Femur (tissue), 1 donor: ENCODE results near the gene SMIM5.

ENCODE experiments used
- DNase-seq: peaks from one replicate; pipeline ENCODE4 v3.0.0-alpha.2; 2017

SMIM5 gene

DNA sequence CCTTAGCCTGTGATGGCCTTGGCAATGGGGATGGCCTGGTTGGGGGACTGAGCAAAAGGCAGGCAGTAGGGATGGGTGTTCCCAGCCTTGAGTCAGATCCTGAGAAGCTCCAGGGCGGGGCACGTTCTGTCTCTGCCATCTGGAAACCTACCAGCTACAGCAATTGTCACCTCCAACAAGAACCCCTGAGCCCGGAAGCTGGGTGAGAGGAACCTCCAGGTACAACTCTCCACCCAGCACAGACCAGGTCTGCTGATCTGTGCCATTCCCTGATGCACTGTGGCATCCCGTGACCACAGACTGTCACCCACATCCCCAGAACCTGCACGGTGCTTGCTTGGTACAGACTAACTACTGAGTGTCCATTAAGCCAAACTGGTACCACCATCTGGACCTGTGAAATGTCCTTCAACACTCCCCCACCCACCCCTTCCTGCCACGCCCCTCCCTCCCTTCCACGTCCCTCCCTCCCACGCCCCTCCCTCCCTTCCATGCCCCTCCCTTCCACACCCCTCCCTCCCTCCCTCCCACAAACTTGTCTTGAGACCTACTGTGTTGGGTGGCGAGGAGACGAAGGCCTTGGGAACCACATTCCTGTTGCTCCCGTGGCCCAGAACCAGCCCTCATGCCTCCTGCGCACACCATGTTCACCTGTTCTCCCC, 29.1 kb upstream of the SMIM5 start:
- DNase-seq = no peak

DNA sequence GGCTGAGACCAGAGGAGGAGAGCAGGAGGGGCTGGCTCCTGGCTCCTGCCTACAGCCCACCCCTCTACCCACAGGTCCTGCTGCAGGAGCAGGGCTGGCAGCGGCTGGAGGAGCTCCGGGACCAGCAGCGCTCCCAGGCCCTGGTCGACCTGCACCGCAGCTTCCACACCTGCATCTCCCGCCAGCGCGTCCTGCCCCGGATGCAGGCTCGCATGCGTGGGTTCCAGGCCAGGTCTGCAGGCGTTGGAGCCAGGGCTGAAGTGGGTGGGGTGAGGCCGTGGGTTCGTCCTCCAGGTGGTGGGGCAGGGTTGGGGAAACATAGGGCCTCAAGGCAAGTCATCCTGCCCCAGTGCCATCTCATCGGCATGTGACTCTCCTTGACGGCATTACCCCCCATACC, 27.4 kb upstream of the SMIM5 start:
- no peak for DNase-seq

DNA sequence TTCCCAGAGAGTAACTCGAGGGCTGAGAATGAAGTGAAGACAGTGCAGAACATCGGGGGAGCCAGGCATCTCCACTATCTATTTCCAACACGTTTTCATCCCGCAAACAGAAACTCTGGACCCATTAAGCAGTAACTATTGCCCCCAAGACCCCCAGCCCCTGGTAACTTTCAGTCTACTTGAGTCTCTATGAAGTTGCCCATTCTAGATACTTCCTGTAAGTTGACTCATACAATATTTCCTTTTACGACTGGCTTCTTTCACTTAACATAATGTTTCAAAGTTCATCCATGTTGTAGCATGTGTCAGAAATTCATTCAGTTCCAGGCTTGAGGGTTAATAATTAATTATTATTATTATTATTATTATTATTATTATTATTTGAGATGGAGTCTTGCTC, 26.1 kb upstream of the SMIM5 start:
- no peak for DNase-seq

DNA sequence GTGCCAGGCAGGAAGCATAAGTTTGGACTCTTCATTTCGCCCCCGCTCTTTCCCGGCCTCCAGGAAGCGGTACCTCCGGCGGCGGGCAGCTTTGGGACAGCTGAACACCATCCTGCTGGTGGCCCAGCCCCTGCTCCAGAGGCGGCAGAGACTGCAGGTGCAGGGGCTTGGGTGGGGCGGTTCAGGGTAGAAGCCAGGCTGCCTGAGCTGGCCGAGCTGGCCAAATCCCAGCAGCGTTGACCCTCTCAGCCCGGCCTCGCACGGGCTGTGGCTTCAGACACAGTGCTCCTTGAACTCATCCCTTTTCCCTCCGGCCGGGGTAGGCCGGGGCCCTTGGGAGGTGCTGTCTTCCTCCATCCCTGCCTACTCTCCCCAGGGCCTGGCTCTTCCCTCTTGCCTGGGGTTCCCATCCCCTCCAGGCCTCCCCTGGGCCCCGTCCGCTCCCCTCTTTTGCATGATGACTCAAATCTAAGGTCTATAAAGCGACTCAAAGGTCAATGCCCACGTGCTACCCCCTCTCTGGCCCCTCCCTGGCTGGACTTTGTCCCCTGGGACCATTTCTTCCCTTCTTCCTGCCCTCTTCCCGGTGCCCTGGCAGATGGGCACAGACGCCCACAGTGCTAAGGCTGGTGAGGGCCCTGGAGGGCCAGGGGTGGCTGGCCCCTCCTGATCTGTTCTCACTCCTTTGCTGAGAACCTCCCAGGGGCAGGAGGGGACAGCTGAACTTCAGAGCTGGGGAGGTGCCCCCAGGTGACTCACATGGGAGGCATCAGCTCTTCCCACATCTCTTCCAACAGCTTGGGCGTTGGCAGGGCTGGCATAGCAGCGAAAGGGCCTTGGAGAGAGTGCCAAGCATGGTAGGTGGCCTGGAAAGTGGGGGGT, 22.9 kb upstream of the SMIM5 start:
- DNase-seq = no peak

DNA sequence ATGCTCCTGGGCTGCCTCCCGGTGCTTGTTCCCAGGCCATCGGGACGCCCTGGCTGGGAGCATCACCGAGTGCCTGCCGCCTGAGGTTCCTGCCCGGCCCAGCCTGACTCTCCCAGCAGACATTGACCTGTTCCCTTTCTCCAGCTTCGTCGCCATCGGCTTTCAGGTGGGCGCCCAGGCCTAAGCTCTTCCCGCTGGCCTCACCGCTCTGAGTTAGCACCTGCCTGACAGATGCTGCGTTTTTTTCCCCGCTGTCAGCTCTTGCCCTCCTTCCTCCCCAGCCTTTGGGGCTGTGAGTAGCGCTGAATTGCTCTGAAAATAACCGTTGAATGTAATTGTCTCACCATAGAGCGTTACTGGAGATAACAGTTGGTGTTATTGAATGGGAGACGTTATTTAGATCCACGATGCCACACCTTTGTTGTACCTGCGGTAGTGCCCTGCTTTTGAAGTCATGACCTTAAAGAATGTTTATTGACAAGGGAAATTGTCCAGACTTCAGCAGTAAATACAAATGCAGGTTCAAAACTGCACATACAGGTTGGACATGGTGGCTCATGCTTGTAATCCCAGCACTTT, 21.3 kb upstream of the SMIM5 start:
- no peak for DNase-seq

DNA sequence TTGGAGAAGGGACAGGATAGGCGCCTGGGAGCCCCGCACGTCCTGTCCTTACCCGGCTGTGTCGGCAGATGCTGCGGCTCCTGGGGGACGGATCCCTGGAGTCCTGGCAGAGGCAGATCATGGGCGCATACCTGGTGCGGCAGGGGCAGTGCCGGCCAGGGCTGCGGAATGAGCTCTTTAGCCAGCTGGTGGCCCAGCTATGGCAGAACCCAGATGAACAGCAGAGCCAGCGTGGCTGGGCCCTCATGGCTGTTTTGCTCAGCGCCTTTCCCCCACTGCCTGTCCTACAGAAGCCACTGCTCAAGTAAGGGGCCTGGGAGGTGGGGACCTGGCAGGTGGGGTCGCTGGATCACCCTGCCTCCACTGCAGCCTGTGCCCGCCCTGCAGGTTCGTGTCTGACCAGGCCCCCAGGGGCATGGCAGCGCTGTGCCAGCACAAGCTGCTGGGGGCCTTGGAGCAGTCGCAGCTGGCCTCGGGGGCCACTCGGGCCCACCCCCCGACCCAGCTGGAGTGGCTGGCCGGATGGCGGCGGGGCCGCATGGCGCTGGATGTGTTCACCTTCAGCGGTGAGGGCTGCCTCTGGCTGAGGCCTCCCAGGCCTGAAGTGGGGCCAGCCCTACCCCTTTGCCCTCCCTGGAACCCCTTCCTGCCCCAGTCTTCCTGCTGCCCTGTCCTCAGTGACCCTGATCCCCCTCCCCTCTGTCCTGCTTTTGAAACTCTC, 20.2 kb upstream of the SMIM5 start:
- no peak for DNase-seq

DNA sequence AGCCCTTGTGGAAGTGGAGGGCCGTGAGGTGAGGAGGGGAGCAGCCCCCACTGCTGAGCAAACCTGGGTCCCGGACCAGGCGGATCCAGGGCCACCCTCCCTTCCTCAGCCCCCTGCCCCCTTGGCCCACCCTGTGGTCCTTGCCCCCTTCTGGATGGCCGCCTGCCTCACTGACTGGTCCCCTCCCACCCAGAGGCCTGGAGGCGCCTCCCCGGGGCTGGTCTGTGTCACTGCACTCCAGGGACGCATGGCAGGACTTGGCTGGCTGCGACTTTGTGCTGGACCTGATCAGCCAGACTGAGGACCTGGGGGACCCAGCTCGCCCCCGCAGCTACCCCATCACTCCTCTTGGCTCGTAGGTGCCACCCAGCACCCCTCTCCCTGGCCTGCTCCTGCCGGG, 19.2 kb upstream of the SMIM5 start:
- no peak for DNase-seq

DNA sequence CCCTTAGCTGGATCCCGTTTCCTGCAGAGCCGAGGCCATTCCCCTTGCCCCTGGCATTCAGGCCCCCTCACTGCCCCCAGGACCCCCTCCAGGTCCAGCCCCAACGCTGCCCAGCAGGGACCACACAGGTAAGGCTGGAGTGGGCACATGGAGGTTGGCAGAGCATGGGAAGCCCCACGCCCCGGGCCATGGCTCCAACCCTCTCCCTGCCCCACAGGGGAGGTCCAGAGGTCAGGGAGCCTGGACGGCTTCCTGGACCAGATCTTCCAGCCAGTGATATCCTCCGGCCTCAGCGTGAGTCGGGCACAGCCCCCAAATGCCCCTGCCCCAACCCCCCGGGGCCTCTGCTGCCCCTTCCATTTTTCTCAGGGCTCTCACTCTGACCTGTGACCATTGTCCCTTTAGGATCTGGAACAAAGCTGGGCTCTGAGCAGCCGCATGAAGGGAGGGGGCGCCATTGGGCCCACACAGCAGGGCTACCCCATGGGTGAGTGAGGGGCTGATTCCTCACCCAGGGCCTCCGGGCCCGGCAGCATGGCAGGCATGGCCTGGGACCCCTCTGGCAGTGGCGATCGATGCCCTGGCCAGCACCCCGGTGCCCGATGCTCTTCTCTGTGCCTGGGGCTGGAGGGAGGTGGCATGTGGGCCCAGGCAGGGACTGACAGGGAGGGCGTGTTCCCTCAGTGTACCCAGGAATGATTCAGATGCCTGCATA, 18.5 kb upstream of the SMIM5 start:
- no peak for DNase-seq

DNA sequence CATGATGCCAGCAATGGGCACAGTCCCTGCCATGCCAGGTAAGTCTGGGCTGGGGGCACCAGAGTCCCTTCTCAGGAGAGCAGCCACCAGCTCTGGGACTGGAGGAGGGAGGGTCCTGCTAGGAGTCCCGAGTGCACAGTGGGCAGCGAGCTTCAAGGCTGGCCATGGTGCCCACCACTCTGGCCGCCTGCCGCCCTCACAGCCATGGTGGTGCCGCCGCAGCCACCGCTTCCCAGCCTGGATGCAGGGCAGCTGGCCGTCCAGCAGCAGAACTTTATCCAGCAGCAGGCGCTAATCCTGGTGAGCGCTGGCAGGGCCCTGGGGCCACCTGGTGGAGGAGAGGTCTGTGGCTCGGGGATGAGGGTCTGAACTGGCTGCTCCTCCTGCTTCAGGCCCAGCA, 17.9 kb upstream of the SMIM5 start:
- no peak for DNase-seq

DNA sequence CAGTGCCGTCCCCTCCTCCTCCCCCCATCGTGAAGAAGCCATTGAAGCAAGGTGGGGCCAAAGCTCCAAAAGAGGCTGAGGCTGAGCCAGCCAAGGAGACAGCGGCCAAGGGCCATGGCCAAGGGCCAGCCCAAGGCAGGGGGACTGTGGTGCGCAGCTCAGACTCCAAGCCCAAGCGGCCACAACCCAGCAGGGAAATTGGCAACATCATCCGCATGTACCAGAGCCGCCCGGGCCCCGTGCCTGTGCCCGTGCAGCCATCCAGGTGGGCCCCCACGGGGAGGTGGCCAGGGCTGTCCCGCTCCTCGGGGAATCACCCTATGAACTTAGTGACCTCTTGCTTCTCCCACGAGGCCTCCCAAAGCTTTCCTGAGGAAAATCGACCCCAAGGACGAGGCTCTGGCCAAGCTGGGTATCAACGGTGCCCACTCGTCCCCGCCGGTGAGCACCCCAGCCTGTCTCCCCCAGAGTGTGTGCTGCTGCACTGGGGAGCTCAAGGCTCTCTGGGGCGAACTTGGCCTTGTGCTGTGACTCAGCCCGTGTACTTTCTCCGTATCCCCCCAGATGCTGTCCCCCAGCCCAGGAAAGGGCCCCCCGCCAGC, 16.6 kb upstream of the SMIM5 start:
- DNase-seq = no peak

DNA sequence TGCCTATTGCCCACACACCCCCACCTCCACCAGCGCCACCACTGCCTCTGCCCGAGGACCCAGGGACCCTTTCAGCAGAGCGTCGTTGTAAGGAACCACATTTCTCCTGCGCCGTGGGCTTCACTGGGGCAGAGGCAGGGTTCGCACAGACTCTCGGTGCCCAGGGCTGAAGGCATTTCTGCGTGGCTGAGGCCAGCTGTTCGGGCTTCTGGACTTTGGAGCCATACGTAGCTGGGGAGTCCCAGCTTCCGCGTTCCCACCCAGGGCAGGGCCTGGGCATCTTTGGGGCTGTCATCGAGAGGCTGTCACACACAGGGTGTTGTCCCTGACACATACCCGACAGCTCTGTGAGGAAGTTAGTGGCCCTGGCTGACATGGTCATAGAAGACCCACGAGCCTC, 16.0 kb upstream of the SMIM5 start:
- DNase-seq = no peak

DNA sequence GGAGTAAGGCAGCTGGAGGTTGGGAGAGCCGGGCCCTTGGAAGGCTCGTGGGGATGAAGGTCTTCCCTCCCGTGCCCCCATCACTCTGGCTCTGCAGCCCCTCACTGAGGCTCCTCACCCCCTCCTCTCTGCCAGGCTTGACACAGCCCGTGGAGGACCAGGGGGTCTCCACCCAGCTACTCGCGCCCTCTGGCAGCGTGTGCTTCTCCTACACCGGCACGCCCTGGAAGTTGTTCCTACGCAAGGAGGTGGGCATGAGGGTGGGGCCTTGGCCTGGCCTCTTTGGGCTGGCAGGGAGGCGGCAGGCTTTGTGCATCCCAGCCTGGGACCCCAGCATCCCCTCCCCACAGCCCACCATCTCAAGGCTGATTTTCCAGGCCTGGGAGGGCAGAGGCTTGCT, 15.6 kb upstream of the SMIM5 start:
- no peak for DNase-seq

DNA sequence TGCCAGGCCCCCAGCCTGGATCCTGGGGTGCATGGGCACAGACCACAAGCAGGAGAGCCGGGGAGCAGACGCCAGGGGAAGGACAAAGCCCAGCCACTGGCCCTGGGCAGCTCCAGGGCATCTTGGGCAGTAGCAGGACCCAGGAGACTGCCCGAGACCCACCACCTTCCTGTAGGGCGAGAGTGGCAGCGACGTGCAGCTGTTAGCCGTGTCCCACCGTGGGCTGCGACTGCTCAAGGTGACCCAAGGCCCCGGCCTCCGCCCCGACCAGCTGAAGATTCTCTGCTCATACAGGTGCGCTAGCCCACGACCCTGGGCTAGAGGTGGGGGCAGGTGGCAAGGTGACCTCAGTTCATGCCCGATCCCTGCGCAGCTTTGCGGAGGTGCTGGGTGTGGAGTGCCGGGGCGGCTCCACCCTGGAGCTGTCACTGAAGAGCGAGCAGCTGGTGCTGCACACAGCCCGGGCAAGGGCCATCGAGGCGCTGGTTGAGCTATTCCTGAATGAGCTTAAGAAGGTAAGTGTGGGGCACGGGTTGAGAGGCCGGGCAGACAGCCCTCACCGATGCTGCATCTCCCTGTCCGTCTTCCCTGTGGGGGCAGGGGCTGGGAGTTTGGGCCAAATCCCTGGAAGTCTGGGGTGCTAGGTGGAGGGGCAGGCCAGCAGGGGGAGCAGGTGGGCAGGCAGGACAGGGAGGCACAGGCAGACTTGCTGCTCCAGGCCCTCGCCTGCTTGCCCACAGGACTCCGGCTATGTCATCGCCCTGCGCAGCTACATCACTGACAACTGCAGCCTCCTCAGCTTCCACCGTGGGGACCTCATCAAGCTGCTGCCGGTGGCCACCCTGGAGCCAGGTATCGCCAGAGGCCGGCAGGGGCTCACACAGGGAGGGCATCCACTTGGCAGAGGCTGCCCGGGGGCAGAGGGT, 13.5 kb upstream of the SMIM5 start:
- no peak for DNase-seq

DNA sequence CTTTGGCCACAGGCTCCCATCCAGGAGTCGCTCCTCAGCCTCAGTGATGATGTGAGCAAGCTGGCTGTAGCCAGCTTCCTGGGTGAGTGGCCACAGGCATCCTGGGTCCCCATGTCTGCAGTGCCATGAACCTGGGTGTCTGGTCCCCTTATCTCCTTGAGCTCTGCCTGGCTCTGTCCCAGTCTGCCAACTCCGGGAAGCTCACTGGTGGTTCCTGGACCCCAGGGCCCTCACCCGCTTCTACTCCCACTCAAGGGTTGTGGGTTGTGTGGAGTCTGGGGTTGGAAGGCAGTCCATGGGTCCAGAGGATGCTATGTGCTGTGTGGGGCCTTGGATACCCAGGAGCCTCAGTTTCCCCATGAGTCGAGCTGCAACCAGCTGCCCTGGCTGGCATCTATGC, 11.7 kb upstream of the SMIM5 start:
- no peak for DNase-seq

DNA sequence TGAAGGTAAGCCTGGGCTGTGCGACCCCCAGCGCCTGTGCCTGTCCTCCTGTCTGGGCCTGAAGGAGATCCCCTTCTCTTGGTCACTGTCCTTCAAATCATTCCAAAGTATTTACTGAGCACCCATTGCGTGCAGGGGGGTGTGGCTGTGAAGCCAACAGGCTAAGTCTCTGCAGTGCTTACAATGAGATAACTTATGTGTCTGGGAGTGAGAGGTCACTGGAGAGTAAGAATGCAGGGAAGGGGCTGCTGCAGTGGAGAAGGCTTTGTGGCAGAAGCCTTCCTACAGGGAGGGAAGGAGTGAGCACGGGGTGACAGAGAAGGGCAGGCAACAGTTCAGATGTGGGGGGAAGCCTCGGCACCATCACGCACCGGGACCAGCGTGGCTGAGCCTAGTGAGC, 11.2 kb upstream of the SMIM5 start:
- no peak for DNase-seq

DNA sequence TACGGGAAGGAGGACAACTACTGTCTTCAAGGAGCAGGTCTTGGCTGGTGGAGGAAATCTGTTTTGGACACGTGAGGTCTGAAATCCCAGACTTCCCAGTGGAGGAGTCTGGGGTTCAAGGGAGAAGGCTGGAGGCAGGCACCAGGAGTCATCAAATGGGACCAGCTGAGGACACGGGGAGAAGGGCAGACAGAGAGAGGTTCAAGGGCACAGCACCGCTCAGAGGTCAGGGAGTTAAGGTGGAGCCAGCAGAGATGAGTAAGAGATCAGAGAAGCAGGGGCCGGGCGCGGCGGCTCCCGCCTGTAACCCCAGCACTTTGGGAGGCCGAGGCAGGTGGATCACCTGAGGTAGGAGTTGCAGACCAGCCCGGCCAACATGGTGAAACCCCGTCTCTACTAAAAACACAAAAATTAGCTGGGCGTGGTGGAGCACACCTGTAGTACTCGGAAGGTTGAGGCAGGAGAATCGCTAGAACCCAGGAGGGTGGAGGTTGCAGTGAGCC, 10.4 kb upstream of the SMIM5 start:
- DNase-seq = no peak

DNA sequence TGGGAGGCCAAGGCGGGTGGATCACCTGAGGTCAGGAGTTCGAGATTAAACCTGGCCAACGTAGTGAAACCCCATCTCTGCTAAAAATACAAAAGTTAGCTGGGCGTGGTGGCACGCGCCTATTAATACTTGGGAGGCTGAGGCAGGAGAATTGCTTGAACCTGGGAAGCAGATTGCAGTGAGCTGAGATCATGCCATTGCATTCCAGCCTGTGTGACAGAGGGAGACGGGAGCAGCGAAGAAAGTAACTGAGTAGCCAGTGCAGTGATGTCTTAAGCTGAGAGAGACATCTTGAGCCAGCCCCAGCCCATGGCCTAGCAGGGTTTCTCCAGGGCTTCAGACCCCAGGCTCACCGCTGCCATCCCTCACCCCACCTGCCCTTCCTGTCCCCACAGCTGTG, 9.8 kb upstream of the SMIM5 start:
- DNase-seq = no peak

DNA sequence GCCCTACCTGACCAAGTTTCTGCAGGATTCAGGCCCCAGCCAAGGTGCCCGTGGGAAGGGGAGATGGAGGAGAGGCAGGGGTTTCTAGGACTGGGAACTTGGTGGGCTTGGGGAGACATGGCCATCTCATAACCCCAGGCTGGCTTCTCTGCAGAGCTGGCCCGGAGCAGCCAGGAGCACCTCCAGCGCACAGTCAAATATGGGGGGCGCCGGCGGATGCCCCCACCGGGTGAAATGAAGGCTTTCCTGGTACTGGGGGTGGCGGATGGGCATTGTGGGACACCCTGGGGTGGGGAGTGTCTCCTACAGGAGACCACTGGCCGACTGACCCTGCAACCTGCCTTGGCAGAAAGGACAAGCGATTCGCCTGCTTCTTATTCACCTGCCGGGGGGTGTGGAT, 9.2 kb upstream of the SMIM5 start:
- no peak for DNase-seq

DNA sequence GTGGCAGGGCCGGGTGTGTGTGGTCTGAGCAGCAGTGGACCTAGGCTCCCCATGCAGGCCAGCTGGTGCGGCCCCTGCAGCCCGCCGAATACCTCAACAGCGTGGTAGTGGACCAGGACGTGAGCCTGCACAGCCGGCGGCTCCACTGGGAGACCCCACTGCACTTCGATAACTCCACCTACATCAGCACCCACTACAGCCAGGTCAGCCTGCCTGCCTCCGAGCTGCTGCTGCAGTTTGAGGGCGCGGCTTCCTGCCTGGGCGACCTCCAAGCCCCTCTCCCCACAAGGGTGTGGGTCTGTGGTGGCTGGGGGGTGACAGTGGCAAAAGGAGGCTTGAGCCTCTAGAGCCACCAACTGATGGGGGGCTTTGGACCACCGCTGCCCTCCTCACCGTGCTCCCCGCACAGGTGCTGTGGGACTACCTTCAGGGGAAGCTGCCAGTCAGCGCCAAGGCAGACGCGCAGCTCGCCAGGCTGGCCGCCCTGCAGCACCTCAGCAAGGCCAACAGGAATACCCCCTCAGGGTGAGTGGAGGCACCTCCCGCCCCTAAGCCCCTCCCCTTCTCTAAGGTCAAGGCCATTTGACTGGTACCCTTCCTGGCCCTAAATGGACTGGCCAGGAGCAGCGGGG, 8.4 kb upstream of the SMIM5 start:
- no peak for DNase-seq

DNA sequence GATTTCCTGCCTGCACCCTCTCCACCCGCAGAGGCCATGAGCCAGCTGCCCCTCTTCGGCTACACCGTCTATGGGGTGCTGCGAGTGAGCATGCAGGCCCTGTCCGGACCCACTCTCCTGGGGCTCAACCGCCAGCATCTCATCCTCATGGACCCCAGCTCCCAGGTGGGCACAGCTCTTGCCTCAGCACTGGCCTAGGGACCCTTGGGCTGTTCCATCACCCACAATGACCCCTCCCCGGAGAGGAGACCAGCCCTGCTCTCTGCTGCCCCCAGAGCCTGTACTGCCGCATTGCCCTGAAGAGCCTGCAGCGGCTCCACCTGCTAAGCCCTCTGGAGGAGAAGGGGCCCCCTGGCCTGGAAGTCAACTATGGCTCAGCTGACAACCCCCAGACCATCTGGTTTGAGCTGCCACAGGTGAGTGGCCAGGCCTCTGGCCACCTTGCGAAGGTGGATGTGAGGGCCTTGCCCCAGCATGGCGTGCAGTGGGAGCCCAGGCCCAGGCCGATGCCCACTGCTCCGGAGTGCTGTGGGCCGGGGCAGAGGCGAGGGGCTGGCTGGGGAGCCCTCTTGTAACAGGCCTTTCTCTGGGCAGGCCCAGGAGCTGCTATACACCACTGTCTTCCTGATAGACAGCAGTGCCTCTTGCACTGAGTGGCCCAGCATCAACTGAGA, 7.3 kb upstream of the SMIM5 start:
- no peak for DNase-seq
